ENCODE results near the gene PRRT3. TPM values are rescaled to one million over a fixed set of nuclear protein-coding genes. Genes with fewer than 3 reads are reported as not detected.
"Not testable (repeated sequence)": the region's sequence is repeated elsewhere in the genome, so short reads cannot be mapped to it uniquely, and the experiment has no call there.

PRRT3 gene
- polyA plus RNA-seq, 1 experiment: 4.0 TPM

DNA sequence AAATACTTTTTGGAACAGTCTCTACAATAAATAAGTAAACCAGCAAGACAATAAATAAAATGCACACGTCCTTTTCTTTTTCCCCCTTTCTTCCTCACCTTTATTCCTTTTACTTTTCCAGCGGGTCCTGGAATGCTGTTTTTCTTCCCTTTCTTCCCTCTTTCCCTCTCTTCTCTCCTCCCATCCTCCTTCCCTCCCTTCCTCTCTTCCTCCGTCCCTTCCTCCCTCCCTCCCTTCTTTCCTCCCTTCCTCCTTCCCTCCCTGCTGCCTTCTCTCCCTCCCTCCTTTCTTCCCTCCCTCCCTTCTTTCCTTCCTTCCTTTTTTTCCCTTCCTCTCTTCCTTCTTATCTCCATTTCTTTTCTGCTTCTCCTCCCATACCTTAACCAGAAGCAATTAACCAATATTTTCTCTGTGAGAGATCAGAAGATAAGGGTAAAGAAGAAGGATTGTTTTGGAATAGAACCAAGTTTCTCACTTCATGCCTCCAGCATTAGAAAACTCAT lies 52.9 kb downstream of the PRRT3 start:
- H3K4me3 ChIP-seq (ENCODE audit: low read depth, low read length): no peak overlapping the region
- ChIA-PET POLR2A (no interaction called here), CTCF (no interaction called here)
- TF ChIP-seq, protein P1, sequence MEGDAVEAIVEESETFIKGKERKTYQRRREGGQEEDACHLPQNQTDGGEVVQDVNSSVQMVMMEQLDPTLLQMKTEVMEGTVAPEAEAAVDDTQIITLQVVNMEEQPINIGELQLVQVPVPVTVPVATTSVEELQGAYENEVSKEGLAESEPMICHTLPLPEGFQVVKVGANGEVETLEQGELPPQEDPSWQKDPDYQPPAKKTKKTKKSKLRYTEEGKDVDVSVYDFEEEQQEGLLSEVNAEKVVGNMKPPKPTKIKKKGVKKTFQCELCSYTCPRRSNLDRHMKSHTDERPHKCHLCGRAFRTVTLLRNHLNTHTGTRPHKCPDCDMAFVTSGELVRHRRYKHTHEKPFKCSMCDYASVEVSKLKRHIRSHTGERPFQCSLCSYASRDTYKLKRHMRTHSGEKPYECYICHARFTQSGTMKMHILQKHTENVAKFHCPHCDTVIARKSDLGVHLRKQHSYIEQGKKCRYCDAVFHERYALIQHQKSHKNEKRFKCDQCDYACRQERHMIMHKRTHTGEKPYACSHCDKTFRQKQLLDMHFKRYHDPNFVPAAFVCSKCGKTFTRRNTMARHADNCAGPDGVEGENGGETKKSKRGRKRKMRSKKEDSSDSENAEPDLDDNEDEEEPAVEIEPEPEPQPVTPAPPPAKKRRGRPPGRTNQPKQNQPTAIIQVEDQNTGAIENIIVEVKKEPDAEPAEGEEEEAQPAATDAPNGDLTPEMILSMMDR (IDR thresholded peaks at IDR 0.05; ENCODE audit: insufficient read depth, low read depth, low read length): no peak
- H3K36me3 ChIP-seq (ENCODE audit: control insufficient read depth, insufficient read depth, low read length): no peaks in the 10 kb centered on the region; the same call in 1 of the 2 replicates
- no peak for DNase-seq (ENCODE audit: low read depth)
- H3K27me3 ChIP-seq (ENCODE audit: control insufficient read depth, insufficient read depth, low read length): no peaks in the 10 kb centered on the region

DNA sequence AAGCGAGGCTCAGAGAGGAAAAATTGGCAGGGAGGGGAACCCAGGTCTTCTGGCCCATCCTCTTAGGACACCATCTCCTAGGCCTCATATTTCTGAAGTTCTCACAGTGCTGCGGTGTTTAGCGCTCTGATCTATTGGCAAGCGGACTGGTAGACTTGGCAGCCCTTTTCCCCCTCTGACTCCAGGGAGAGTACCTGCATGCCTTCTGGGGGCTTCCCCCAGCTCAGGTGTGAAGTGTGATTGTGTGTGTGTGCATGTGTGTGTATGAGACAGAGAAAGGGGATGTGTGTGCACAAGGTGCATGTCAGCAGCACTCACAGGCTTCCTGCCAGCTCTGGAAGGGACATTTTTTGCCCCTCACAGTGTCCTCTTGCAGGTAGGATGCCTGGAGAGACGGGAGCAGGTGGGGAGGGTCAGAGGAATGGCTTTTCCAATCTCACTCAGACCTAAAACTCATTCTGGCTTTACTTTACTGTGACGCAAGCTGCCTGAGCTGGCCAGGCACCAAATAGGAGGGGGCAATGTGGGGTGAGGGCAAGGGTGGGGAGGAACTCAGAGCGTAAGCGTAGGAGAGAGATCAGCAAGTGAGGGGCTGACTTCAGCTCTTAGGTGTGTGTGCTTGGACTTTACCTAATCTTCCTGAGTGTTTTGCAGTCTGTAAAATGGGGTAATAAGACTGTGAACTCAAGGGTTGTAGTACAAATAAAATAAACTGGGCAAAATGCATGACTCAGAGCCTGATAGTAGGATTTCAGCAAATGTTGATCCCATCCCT lies 53.6 kb downstream of the PRRT3 start:
- TF ChIP-seq, protein P1 (IDR thresholded peaks at IDR 0.05; ENCODE audit: insufficient read depth, low read depth, low read length): no peak
- CTCF ChIA-PET: no interaction called here
- POLR2A ChIA-PET: no interaction called here
- H3K4me3 ChIP-seq (ENCODE audit: low read depth, low read length): no peak overlapping the region
- DNase-seq (ENCODE audit: low read depth): no peak
- no peaks in the 10 kb centered on the region for H3K27me3 ChIP-seq (ENCODE audit: control insufficient read depth, insufficient read depth, low read length)
- no peaks in the 10 kb centered on the region; the same call in 1 of the 2 replicates for H3K36me3 ChIP-seq (ENCODE audit: control insufficient read depth, insufficient read depth, low read length)

DNA sequence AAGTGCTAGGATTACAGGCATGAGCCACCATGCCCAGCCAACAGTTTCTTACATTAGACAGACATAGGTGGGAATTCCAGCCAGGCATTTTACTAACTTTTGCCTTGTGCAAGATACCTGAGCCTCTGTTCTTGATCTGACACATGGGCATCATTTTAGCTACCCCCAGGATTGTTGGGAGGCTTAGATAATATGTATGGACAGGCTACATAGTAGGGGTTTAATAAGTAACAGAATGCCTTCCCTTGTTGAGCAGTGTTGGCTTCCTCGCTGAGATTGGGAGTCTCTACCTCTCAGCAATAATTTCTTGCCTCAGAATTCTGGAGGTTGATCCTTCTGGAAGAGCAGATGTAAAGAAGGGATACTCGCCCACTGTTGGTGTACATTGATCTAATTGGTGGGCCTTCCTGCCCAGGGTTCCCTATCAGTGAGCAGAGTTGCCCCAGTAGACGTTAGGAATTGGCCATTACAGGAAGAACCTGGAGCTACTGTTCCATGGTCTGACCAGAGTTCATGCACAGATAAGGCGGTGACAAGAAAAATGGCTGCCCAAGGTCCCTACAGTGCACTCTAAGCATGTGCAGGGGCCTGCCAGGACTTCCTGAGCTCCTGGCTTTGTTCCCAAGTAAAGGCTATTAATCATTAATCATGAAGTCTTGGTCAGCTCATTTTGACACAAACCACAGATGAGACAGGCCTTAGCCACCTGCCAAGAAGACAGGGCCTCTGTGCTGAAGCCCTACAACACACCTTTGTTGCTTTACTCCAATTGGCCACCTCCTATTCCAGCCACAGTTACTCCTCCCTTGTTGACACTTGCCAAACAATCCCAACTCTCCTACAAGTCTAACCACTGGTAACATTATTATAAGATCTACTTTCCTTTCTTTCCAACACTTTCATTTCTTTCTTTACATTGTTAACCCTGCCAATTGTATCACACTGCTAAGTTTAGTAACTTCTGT lies 54.5 kb downstream of the PRRT3 start:
- ChIA-PET CTCF (no interaction called here), POLR2A (no interaction called here)
- TF ChIP-seq, protein P1 (IDR thresholded peaks at IDR 0.05; ENCODE audit: insufficient read depth, low read depth, low read length): no peak
- H3K27me3 ChIP-seq (ENCODE audit: control insufficient read depth, insufficient read depth, low read length): no peaks in the 10 kb centered on the region
- H3K36me3 ChIP-seq (ENCODE audit: control insufficient read depth, insufficient read depth, low read length): peaks cover 6% of the 10 kb centered on the region
- H3K4me3 ChIP-seq (ENCODE audit: low read depth, low read length): no peak overlapping the region
- no peak for DNase-seq (ENCODE audit: low read depth)

DNA sequence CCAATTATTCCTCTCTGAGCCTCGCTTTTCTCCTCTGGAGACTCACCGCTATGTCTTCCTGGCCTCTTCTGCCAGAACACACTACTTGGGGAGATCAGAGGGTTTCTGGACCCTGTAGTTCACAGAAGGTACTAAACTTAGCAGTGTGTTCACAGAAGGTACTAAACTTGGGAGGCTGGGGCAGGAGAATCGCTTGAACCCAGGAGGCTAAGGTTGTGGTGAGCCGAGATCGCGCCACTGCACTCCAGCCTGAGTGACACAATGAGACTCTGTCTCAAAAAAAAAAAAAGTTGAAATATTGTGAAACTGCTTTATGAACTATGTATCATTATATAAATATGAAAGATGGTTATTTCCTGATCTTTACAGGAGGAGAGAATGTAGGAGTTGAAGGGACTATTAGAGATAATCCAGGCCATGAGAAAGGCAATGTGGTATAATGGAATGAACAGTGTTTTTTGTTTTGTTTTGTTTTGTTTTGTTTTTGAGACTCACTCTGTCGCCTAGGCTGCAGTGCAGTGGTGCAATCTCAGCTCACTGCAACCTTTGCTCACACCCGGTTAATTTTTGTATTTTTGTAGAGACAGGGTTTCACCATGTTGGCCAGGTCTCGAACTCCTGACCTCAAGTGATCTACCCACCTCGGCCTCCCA lies 55.3 kb downstream of the PRRT3 start:
- DNase-seq (ENCODE audit: low read depth); POLR2A ChIA-PET; H3K36me3 ChIP-seq (ENCODE audit: control insufficient read depth, insufficient read depth, low read length); H3K27me3 ChIP-seq (ENCODE audit: control insufficient read depth, insufficient read depth, low read length); H3K4me3 ChIP-seq (ENCODE audit: low read depth, low read length); CTCF ChIA-PET: not testable (repeated sequence)

DNA sequence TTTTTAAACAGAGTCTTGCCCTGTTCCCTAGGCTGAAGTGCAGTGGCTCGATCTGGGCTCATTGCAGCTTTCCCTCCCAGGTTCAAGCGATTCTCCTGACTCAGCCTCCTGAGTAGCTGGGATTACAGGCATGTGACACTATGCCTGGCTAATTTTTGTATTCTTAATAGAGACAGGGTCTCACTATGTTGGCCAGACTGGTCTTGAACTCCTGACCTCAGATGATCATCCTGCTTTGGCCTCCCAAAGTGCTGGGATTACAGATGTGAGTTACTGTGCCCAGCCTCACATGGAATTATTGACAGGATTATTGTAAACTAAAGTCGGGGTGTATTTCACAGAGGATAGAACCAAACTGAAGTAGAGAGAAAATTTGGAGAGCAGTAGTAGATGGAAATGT lies 56.5 kb downstream of the PRRT3 start:
- H3K36me3 ChIP-seq (ENCODE audit: control insufficient read depth, insufficient read depth, low read length); H3K27me3 ChIP-seq (ENCODE audit: control insufficient read depth, insufficient read depth, low read length); DNase-seq (ENCODE audit: low read depth); POLR2A ChIA-PET; H3K4me3 ChIP-seq (ENCODE audit: low read depth, low read length): not testable (repeated sequence)
- CTCF ChIA-PET: interaction anchor here (0.6 kb wide), 1 partner anchor 85 kb away, joined by 3 read pairs; no protein-coding TSS in a partner anchor

Small RNA genes lying within 50 kb of the gene (small RNA-seq; reads per million reads assigned to genes)
- gene CYCSP10 (ENCODE audit: insufficient read length, low read depth, low replicate concordance): not detected
- not detected for gene RNU6-882P (ENCODE audit: insufficient read length, low read depth, low replicate concordance)

Other genes starting within 250 kb of the PRRT3 start
- gene CPNE9, start 248.6 kb downstream of the PRRT3 start, polyA plus RNA-seq (2011; rRNA removed): not detected in 2 replicates
- gene BRPF1, start 220.7 kb downstream of the PRRT3 start, polyA plus RNA-seq (2011; rRNA removed): 5.7 and 10.0 TPM in 2 replicates
- gene OGG1, start 202.5 kb downstream of the PRRT3 start, polyA plus RNA-seq (2011; rRNA removed): 27.3 and 40.9 TPM in 2 replicates
- 21.6 and 32.6 TPM in 2 replicates for gene CAMK1, start 182.5 kb downstream of the PRRT3 start, polyA plus RNA-seq (2011; rRNA removed)
- gene TADA3, start 159.9 kb downstream of the PRRT3 start, polyA plus RNA-seq (2011; rRNA removed): 84.6 and 113 TPM in 2 replicates
- 238 and 257 TPM in 2 replicates for gene ARPC4, start 159.3 kb downstream of the PRRT3 start, polyA plus RNA-seq (2011; rRNA removed)
- 17.6 and 25.4 TPM in 2 replicates for gene TTLL3, start 142.1 kb downstream of the PRRT3 start, polyA plus RNA-seq (2011; rRNA removed)
- gene RPUSD3, start 108.4 kb downstream of the PRRT3 start, polyA plus RNA-seq (2011; rRNA removed): 28.5 and 44.9 TPM in 2 replicates
- gene CIDEC, start 72.2 kb downstream of the PRRT3 start, polyA plus RNA-seq (2011; rRNA removed): 0.09 and 0.25 TPM in 2 replicates
- 46.5 and 47.2 TPM in 2 replicates for gene JAGN1, start 61.8 kb downstream of the PRRT3 start, polyA plus RNA-seq (2011; rRNA removed)
- 2.2 and 4.0 TPM in 2 replicates for gene IL17RE, start 49.6 kb downstream of the PRRT3 start, polyA plus RNA-seq (2011; rRNA removed)
- gene IL17RC, start 35.3 kb downstream of the PRRT3 start, polyA plus RNA-seq (2011; rRNA removed): 14.7 and 28.1 TPM in 2 replicates
- 22.5 and 30.3 TPM in 2 replicates for gene CRELD1, start 18.6 kb downstream of the PRRT3 start, polyA plus RNA-seq (2011; rRNA removed)
- gene EMC3, start 34.4 kb upstream of the PRRT3 start, polyA plus RNA-seq (2011; rRNA removed): 152 and 200 TPM in 2 replicates
- gene FANCD2, start 74.0 kb upstream of the PRRT3 start, polyA plus RNA-seq (2011; rRNA removed): 5.6 and 5.9 TPM in 2 replicates
- not detected in 2 replicates for gene FANCD2OS, start 155.8 kb upstream of the PRRT3 start, polyA plus RNA-seq (2011; rRNA removed)
- 112 and 184 TPM in 2 replicates for gene BRK1, start 163.3 kb upstream of the PRRT3 start, polyA plus RNA-seq (2011; rRNA removed)
- 5.3 and 8.8 TPM in 2 replicates for gene VHL, start 189.4 kb upstream of the PRRT3 start, polyA plus RNA-seq (2011; rRNA removed)
- 2.0 and 2.5 TPM in 2 replicates for gene IRAK2, start 212.5 kb upstream of the PRRT3 start, polyA plus RNA-seq (2011; rRNA removed)